ENCODE results near the gene ANKRD40CL. TPM values are rescaled to one million over a fixed set of nuclear protein-coding genes. Genes with fewer than 3 reads are reported as not detected.

Gene ANKRD40CL
- total RNA-seq, 1 donor from 2014 or later, result not detected

GRCh38 chr17:50762177-50762576, 5.1 kb downstream of the ANKRD40CL start:
- Mint-ChIP-seq H3K27ac (no peak overlapping the region), H3K4me1 (ENCODE audit: unreplicated experiment) (peaks cover 38% of the 10 kb centered on the region)

GRCh38 chr17:50758989-50759544, 8.3 kb downstream of the ANKRD40CL start:
- Mint-ChIP-seq H3K4me1 (ENCODE audit: unreplicated experiment) (peaks cover 23% of the 10 kb centered on the region), H3K27me3 (no peaks in the 10 kb centered on the region), H3K36me3 (peaks cover 4% of the 10 kb centered on the region), H3K4me3 (peak overlapping the region; percentile 5), H3K27ac (peak overlapping the region; percentile 20), H3K9me3 (peaks cover 5% of the 10 kb centered on the region)
- no peak for TF ChIP-seq CTCF (conservative IDR thresholded peaks at IDR 0.05)
- DNase-seq (ENCODE audit: extremely low spot score, unreplicated experiment), result no peak

More at GRCh38 chr17:50762177-50762576, 5.1 kb downstream of the ANKRD40CL start:
- H3K36me3 Mint-ChIP-seq, result no peaks in the 10 kb centered on the region
- H3K27me3 Mint-ChIP-seq, result no peaks in the 10 kb centered on the region
- H3K9me3 Mint-ChIP-seq, result peaks cover 5% of the 10 kb centered on the region
- peak overlapping the region; percentile 17 for H3K4me3 Mint-ChIP-seq
- no peak for DNase-seq (ENCODE audit: extremely low spot score, unreplicated experiment)
- TF ChIP-seq CTCF (conservative IDR thresholded peaks at IDR 0.05), result no peak

GRCh38 chr17:50758524-50758923, 8.8 kb downstream of the ANKRD40CL start:
- H3K4me1 Mint-ChIP-seq (ENCODE audit: unreplicated experiment), result peaks cover 22% of the 10 kb centered on the region
- peak overlapping the region; percentile 5 for H3K4me3 Mint-ChIP-seq
- H3K36me3 Mint-ChIP-seq, result peaks cover 9% of the 10 kb centered on the region
- TF ChIP-seq CTCF (conservative IDR thresholded peaks at IDR 0.05), result no peak
- H3K27me3 Mint-ChIP-seq, result no peaks in the 10 kb centered on the region
- H3K9me3 Mint-ChIP-seq, result peaks cover 5% of the 10 kb centered on the region
- no peak for DNase-seq (ENCODE audit: extremely low spot score, unreplicated experiment)
- H3K27ac Mint-ChIP-seq, result peak overlapping the region; percentile 20

GRCh38 chr17:50754521-50754920, 12.8 kb downstream of the ANKRD40CL start:
- DNase-seq (ENCODE audit: extremely low spot score, unreplicated experiment), result no peak
- H3K27me3 Mint-ChIP-seq, result no peaks in the 10 kb centered on the region
- peaks cover 12% of the 10 kb centered on the region for H3K4me1 Mint-ChIP-seq (ENCODE audit: unreplicated experiment)
- no peak overlapping the region for H3K4me3 Mint-ChIP-seq
- H3K27ac Mint-ChIP-seq, result no peak overlapping the region
- TF ChIP-seq CTCF (conservative IDR thresholded peaks at IDR 0.05), result no peak
- H3K36me3 Mint-ChIP-seq, result peaks cover 23% of the 10 kb centered on the region
- H3K9me3 Mint-ChIP-seq, result peaks cover 5% of the 10 kb centered on the region

- Mint-ChIP-seq H3K4me3 (no peak overlapping the region), H3K4me1 (ENCODE audit: unreplicated experiment) (no peaks in the 10 kb centered on the region), H3K36me3 (peaks cover 45% of the 10 kb centered on the region), H3K9me3 (no peaks in the 10 kb centered on the region), H3K27ac (no peak overlapping the region), H3K27me3 (no peaks in the 10 kb centered on the region)
- no peak for DNase-seq (ENCODE audit: extremely low spot score, unreplicated experiment)
- no peak for TF ChIP-seq CTCF (conservative IDR thresholded peaks at IDR 0.05)
Observed at GRCh38 chr17:50749245-50749644, 18.1 kb downstream of the ANKRD40CL start.
